GM12875 (cell line): ENCODE results near the gene IDI2.

Experiments
- H3K4me3 ChIP-seq: one replicate; pipeline ENCODE4 v1.5.1; 2011; ENCODE audit warnings: low read depth, low read length, control low read depth
- TF ChIP-seq, protein P1 (sequence below): IDR thresholded peaks from 2 replicates; pipeline ENCODE4 v1.5.1; 2011; ENCODE audit warnings: low read depth, mild to moderate bottlenecking, control low read depth, inconsistent platforms, low read length, moderate library complexity, borderline replicate concordance; ENCODE audit not compliant: insufficient read depth

The IDI2 gene

DNA sequence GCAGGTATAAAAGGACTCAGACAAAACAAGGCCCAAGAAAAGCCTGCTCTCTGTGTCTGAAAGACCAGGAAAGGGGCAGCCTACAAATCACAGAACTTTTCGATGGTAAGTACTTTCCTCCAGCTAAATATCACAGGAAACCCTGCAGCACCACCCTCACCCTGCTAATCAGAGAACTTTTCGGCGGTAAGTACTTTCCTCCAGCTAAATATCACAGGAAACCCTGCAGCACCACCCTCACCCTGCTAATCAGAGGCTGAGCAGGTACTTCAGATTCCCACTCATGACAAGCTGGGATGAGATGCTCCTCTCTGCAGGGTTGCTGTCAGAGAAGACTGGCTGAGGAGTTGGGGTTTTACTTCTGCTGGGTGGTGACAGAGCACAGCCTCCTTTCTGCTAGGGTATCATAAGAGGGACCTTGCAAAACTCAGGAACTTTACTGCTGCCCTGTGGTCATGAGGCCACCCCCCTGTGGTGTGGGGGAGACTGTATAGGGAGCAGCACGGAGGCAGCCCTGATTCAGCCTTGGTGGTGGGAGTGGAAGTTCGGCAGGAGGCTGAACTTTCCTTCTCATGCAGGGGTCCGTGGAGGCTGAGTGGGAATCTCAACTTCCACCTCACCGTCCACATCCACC lies 37.7 kb upstream of the IDI2 start:
- H3K4me3 ChIP-seq: no peak overlapping the region
- TF ChIP-seq, protein P1, sequence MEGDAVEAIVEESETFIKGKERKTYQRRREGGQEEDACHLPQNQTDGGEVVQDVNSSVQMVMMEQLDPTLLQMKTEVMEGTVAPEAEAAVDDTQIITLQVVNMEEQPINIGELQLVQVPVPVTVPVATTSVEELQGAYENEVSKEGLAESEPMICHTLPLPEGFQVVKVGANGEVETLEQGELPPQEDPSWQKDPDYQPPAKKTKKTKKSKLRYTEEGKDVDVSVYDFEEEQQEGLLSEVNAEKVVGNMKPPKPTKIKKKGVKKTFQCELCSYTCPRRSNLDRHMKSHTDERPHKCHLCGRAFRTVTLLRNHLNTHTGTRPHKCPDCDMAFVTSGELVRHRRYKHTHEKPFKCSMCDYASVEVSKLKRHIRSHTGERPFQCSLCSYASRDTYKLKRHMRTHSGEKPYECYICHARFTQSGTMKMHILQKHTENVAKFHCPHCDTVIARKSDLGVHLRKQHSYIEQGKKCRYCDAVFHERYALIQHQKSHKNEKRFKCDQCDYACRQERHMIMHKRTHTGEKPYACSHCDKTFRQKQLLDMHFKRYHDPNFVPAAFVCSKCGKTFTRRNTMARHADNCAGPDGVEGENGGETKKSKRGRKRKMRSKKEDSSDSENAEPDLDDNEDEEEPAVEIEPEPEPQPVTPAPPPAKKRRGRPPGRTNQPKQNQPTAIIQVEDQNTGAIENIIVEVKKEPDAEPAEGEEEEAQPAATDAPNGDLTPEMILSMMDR: no peak

DNA sequence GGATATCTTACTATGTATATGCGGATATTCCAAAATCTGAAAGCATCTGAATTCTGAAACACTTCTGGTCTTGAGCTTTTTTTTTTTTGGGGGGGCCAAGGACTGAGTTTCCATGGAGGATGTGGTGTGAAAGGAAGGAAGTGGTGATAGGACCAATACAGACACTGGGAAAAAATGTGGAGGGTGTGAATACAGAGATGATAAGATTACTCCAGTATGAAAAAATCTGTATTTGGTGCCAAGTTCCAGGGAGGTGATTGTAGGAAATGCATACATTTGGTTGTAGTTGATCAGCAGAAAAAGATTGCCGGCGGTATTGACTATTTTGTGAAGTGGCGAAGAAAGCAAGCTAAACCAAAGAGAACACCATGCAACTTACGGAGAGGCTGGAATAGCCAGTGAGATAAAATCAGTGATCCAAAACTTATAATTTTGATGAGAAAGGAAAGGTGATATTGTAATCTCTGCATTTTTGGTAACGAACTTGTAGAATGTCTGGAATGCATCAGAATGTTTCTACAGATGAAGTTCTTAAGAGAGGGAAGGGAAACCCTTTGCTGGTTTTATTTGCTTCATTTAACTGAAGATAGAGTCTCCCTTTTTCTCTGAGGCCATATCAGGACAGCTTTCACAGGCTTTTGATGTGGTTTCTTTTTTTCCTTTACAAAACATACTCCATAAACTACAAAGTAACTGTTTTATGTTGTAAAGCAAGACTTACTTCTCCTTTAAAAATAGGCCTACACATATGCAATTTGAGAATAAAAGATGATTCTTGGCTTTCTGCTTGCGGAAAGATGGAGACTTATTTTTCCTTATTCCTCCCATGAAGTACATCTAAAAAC lies 36.5 kb upstream of the IDI2 start:
- no peak overlapping the region for H3K4me3 ChIP-seq
- TF ChIP-seq, protein P1: no peak

DNA sequence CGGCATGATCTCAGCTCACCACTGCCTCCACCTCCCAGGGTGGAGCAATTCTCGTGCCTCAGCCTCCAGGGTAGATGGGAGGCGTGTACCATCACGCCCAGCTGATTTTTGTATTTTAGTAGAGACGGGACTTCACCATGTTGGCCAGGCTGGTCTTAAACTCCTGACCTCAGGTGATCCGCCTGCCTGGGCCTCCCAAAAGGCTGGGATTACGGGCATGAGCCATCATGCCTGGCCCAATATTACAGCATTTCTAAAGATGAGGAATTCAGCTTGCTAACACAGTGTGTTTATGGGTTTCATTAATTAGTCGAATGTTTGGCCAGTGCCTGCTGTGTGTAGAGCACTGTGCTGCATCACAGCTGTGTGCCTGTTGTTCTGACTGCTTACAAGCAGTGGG lies 34.2 kb upstream of the IDI2 start:
- TF ChIP-seq, protein P1: no peak

DNA sequence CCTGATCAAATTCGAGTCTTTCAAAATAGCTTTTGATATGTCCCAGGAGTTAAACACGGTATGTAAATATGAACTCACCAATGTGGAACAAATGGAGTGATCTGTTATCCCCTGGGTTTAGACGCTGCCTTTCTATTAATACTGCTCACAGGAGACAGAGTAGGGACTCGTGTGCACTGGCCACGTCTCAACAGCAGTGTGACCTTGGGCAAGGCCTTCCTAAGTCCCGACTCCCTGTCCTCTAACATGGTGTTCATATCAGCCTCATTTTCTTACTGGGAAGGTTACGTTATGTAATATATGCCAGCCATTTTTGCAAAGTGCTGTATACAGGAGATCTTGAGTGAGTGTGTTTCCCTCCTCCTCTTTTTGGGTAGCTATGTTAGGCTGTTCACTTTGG lies 32.4 kb upstream of the IDI2 start:
- TF ChIP-seq, protein P1: no peak
- no peak overlapping the region for H3K4me3 ChIP-seq

More for the DNA sequence above, 34.2 kb upstream of the IDI2 start:
- H3K4me3 ChIP-seq: no peak overlapping the region

DNA sequence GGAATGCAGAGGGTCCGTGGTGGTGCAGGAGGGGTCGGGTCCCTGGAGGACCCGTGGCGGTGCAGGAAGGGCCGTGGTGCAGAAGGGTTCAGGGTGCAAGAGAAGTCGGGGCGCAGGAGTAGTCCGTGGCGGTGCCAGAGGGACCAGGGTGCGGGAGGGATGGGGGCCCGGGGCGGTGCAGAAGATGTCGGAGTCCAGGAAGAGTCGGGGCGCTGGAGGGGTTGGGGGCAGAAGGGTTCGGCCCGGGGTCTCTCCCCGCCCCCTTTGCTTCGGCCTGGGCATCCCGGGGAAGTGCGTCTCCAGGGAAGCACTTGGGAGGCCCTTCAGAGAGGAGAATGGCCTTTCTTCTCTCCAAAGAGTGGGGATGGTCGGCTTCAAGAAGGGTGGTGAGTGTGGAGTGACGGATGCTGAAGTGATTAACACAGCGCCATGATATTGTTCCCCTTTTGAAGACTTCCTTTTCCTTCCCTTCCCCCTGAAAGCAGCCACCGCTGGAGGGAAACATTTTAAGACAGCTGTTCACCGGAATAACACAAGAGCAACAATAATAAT lies 31.5 kb upstream of the IDI2 start:
- TF ChIP-seq, protein P1: no peak
- H3K4me3 ChIP-seq: peak overlapping the region; percentile 93

DNA sequence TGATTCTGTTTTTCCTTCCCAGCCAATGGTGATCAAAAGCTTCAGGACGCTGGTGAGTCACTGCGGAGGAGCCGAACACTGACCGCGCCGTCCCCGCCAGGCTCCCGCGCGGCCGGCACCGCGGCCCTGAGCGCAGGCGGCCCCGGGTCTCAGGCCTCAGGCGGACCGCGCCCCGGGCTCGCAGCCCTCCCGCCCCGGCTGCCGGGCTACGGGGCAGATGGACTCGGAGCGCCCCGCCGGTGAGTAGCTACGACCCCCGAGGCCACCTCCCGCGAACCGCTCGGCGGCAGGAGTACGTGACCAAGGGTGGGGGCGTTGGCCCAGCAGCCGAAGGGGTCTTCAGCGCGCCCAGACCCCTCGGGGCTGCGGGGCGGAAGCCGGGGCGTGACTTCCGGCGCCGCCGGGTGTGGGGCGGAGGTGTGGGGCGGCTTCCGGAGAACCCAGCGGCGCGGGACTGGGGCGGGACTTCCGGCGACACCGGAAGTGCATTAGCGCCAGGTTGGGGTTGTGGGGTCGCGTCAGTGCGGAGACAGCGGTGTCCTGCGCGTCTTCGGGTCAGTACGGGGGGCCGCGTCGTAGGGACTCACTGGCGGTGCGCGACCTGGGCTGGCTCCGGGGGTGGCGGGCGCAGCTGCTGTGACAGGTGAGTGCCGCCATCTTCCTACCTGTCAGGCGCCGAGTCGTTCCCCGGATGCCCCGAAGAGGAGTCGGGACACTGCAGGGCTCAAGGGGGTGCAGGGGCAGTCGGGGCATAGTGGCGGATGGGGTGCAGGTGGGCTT lies 30.9 kb upstream of the IDI2 start, which contains the start of gene WDR37:
Gene WDR37, plus strand, starts transcription at position 60 of the 780 bp plus-strand sequence. CDS start 15,771 bp downstream, outside the sequence.
- TF ChIP-seq, protein P1: no peak
- peak within 1 kb of the TSS; percentile 93 for H3K4me3 ChIP-seq
